K562 (cell line): ENCODE data around the gene UBE2S. TPM values are rescaled to one million over a fixed set of nuclear protein-coding genes. Genes with fewer than 3 reads are reported as not detected.

Experiments used
- BRD4 ChIP-seq: fragments of 200-600 bp; sonication (generic); IDR thresholded peaks from 2 replicates; pipeline ENCODE4 v1.6.1; 2017; ENCODE audit warnings: inconsistent platforms
- GABPB1 ChIP-seq: sonication (generic); formaldehyde crosslinking; IDR thresholded peaks from 2 replicates; pipeline ENCODE4 v1.8.0; 2022; ENCODE audit warnings: mild to moderate bottlenecking, missing genetic modification reagents
- MTA3 ChIP-seq: fragments of 450-650 bp; formaldehyde crosslinking; IDR thresholded peaks from 2 replicates; pipeline ENCODE4 v1.6.1; 2017; ENCODE audit warnings: mild to moderate bottlenecking, borderline replicate concordance
- POLR2B ChIP-seq: fragments of 450-650 bp; IDR thresholded peaks from 2 replicates; pipeline ENCODE4 v1.6.1; 2018; ENCODE audit warnings: low read depth; ENCODE audit not compliant: partially characterized antibody
- SMARCA4 ChIP-seq: fragments of 450-650 bp; IDR thresholded peaks from 2 replicates; pipeline ENCODE4 v1.6.1; 2016
- SPI1 ChIP-seq: IDR thresholded peaks from 2 replicates; pipeline ENCODE4 v1.6.1; 2011; ENCODE audit warnings: low read depth, low read length, control low read depth, borderline replicate concordance
- TRIM28 ChIP-seq: fragments of 450-650 bp; IDR thresholded peaks from 2 replicates; pipeline ENCODE4 v1.6.1; 2017
- U2AF2 ChIP-seq: fragments of 200-400 bp; formaldehyde crosslinking; optimal IDR thresholded peaks from 2 replicates; pipeline ENCODE3; 2017; ENCODE audit warnings: low read depth, mild to moderate bottlenecking, low read length
- polyA plus RNA-seq, 8 experiments: library from polyadenylated mRNA; depleted of rRNA in 4 of 8; stranded (reverse) in 5 of 8; unstranded in 3 of 8; fragments of >200 nt; fragmentation: Nextera tagmentation in 2 of 8; fragmentation: Illumina TruSeq in 1 of 8; extraction: Ambion mirVana in 2 of 8; extraction: Trizol in 1 of 8; gene quantifications; 2 replicates each; pipeline versions ENCODE4 v1.2.1 to v1.2.3, GENCODE V29; 2011 to 2014; ENCODE audit warnings: inconsistent platforms in 1 of 8, missing spikeins in 1 of 8
- total RNA-seq, 7 experiments: library from RNA; depleted of rRNA in 6 of 7; stranded (reverse); fragments of >200 nt in 6 of 7; fragmentation: Illumina TruSeq in 2 of 7; extraction: Trizol in 2 of 7; gene quantifications; 2 replicates each; pipeline versions ENCODE4 v1.2.1 to v1.2.3, GENCODE V29; 2011 to 2021; ENCODE audit warnings: low replicate concordance in 1 of 7
- TF ChIP-seq, protein P1 (sequence below), 2 experiments: fragments of 150-350 bp in 1 of 2; IDR thresholded peaks; 2 replicates each; pipeline ENCODE4 v1.6.1; 2012 to 2016; ENCODE audit warnings: low read depth in 2 of 2, low read length in 2 of 2, mild to moderate bottlenecking in 1 of 2, moderate library complexity in 1 of 2
- TF ChIP-seq, protein P2 (sequence below), 2 experiments: fragments of 450-650 bp in 1 of 2; sonication (generic) in 1 of 2; formaldehyde crosslinking in 1 of 2; IDR thresholded peaks; 2 replicates each; pipeline versions ENCODE4 v1.7.1 to v1.9.0; 2016 to 2022; ENCODE audit warnings: inconsistent platforms in 1 of 2, mild to moderate bottlenecking in 1 of 2, missing genetic modification reagents in 1 of 2
- TF ChIP-seq, protein P3 (sequence below): IDR thresholded peaks from 3 replicates; pipeline ENCODE4 v1.6.1; 2011; ENCODE audit warnings: borderline replicate concordance, mild to moderate bottlenecking, moderate library complexity; ENCODE audit not compliant: insufficient read length; ENCODE audit errors: extremely low read depth

UBE2S gene
- total and polyA plus RNA-seq, 9 of the 15 experiments (the other 6 are each of a cell fraction or from before 2014, with no cell fraction given) = 1.5 to 1,305 (median 157) TPM

DNA sequence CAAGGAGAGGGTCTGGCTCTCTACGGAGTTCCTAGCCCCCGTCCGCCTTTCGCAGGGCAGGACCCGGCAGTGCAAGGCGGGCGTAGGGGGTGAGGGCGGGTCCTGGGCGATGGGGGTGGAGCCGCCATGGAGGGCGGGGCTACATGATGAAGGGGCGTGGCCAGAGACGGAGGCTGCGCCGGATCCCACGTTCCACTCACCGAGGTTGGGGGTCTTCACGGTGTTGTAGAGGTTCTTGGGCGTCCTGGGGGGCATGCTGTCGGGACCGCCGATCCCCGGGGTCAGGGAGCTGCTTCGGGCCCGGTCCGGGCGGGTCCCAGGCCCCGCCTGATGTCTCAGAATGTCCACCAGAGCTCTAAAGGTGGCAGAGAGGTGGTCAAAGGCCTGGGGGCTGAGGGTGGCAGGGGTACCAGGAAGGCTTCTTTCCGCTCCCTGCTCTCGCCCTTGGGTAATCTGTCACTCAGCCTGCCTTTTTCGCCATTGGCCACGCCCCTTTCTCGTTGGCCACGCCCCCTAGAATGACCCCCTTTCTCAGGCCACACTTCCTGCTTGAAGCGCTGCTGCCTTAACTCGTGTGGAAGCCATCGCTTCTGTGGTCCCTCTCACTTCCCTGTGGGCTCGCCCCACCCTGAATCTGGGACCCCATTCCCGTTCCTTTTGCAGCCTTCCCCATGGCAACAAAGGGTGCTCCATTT lies 33.0 kb upstream of the UBE2S start (continued):
- TF ChIP-seq, protein P1, sequence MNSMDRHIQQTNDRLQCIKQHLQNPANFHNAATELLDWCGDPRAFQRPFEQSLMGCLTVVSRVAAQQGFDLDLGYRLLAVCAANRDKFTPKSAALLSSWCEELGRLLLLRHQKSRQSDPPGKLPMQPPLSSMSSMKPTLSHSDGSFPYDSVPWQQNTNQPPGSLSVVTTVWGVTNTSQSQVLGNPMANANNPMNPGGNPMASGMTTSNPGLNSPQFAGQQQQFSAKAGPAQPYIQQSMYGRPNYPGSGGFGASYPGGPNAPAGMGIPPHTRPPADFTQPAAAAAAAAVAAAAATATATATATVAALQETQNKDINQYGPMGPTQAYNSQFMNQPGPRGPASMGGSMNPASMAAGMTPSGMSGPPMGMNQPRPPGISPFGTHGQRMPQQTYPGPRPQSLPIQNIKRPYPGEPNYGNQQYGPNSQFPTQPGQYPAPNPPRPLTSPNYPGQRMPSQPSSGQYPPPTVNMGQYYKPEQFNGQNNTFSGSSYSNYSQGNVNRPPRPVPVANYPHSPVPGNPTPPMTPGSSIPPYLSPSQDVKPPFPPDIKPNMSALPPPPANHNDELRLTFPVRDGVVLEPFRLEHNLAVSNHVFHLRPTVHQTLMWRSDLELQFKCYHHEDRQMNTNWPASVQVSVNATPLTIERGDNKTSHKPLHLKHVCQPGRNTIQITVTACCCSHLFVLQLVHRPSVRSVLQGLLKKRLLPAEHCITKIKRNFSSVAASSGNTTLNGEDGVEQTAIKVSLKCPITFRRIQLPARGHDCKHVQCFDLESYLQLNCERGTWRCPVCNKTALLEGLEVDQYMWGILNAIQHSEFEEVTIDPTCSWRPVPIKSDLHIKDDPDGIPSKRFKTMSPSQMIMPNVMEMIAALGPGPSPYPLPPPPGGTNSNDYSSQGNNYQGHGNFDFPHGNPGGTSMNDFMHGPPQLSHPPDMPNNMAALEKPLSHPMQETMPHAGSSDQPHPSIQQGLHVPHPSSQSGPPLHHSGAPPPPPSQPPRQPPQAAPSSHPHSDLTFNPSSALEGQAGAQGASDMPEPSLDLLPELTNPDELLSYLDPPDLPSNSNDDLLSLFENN (IDR thresholded peaks at IDR 0.05; ENCODE audit: low read depth in 2 of 2, low read length in 2 of 2) = no peak
- TF ChIP-seq U2AF2 (no peak), GABPB1 (CRISPR knock-in tag) (0 out of 2 replicates have a peak, but pooled peaks have one; percentile 31), SMARCA4 (no peak), SPI1 (peak; percentile 61), POLR2B (peak; percentile 32), BRD4 (no peak), TRIM28 (no peak), MTA3 (peak; percentile 68; the same call in 1 of the 2 replicates)
- TF ChIP-seq, protein P2, sequence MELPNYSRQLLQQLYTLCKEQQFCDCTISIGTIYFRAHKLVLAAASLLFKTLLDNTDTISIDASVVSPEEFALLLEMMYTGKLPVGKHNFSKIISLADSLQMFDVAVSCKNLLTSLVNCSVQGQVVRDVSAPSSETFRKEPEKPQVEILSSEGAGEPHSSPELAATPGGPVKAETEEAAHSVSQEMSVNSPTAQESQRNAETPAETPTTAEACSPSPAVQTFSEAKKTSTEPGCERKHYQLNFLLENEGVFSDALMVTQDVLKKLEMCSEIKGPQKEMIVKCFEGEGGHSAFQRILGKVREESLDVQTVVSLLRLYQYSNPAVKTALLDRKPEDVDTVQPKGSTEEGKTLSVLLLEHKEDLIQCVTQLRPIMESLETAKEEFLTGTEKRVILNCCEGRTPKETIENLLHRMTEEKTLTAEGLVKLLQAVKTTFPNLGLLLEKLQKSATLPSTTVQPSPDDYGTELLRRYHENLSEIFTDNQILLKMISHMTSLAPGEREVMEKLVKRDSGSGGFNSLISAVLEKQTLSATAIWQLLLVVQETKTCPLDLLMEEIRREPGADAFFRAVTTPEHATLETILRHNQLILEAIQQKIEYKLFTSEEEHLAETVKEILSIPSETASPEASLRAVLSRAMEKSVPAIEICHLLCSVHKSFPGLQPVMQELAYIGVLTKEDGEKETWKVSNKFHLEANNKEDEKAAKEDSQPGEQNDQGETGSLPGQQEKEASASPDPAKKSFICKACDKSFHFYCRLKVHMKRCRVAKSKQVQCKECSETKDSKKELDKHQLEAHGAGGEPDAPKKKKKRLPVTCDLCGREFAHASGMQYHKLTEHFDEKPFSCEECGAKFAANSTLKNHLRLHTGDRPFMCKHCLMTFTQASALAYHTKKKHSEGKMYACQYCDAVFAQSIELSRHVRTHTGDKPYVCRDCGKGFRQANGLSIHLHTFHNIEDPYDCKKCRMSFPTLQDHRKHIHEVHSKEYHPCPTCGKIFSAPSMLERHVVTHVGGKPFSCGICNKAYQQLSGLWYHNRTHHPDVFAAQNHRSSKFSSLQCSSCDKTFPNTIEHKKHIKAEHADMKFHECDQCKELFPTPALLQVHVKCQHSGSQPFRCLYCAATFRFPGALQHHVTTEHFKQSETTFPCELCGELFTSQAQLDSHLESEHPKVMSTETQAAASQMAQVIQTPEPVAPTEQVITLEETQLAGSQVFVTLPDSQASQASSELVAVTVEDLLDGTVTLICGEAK (IDR thresholded peaks at IDR 0.05) = peak; percentile 46; the same call in 1 of the 2 replicates
- TF ChIP-seq, protein P2 (CRISPR knock-in tag; IDR thresholded peaks at IDR 0.05) = no peak
- TF ChIP-seq, protein P3, sequence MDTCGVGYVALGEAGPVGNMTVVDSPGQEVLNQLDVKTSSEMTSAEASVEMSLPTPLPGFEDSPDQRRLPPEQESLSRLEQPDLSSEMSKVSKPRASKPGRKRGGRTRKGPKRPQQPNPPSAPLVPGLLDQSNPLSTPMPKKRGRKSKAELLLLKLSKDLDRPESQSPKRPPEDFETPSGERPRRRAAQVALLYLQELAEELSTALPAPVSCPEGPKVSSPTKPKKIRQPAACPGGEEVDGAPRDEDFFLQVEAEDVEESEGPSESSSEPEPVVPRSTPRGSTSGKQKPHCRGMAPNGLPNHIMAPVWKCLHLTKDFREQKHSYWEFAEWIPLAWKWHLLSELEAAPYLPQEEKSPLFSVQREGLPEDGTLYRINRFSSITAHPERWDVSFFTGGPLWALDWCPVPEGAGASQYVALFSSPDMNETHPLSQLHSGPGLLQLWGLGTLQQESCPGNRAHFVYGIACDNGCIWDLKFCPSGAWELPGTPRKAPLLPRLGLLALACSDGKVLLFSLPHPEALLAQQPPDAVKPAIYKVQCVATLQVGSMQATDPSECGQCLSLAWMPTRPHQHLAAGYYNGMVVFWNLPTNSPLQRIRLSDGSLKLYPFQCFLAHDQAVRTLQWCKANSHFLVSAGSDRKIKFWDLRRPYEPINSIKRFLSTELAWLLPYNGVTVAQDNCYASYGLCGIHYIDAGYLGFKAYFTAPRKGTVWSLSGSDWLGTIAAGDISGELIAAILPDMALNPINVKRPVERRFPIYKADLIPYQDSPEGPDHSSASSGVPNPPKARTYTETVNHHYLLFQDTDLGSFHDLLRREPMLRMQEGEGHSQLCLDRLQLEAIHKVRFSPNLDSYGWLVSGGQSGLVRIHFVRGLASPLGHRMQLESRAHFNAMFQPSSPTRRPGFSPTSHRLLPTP = no peak
